Measurements from ENCODE around the gene KAT2B.

- TF ChIP-seq, protein P1, sequence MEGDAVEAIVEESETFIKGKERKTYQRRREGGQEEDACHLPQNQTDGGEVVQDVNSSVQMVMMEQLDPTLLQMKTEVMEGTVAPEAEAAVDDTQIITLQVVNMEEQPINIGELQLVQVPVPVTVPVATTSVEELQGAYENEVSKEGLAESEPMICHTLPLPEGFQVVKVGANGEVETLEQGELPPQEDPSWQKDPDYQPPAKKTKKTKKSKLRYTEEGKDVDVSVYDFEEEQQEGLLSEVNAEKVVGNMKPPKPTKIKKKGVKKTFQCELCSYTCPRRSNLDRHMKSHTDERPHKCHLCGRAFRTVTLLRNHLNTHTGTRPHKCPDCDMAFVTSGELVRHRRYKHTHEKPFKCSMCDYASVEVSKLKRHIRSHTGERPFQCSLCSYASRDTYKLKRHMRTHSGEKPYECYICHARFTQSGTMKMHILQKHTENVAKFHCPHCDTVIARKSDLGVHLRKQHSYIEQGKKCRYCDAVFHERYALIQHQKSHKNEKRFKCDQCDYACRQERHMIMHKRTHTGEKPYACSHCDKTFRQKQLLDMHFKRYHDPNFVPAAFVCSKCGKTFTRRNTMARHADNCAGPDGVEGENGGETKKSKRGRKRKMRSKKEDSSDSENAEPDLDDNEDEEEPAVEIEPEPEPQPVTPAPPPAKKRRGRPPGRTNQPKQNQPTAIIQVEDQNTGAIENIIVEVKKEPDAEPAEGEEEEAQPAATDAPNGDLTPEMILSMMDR (IDR thresholded peaks at IDR 0.05): no peak
- no peak for TF ChIP-seq POLR2A (IDR thresholded peaks at IDR 0.05)
Measured at GRCh38 chr3:20103731-20104130, 63.5 kb downstream of the KAT2B start.

All from uterus (tissue), 2 donors.